Neural progenitor cell (in vitro differentiated cells): ENCODE measurements around the gene TSPAN16. TPM values are rescaled to one million over a fixed set of nuclear protein-coding genes. Genes with fewer than 3 reads are reported as not detected.

Experiments used
- DNase-seq: peaks from one replicate; pipeline ENCODE4 v3.0.0-alpha.2; 2016; ENCODE audit warnings: low spot score
- H2AFZ ChIP-seq: fragments of 200-600 bp; sonication (generic); replicated peaks from 2 replicates; pipeline ENCODE4 v1.6.1; 2016; ENCODE audit warnings: antibody characterized with exemption
- H3F3A ChIP-seq: fragments of 200-600 bp; sonication (generic); 2 replicates; pipeline ENCODE4 v1.6.1; 2016; ENCODE audit warnings: antibody characterized with exemption, low read depth
- H3K27ac ChIP-seq: fragments of 200-600 bp; sonication (generic); 2 replicates; pipeline ENCODE4 v1.5.1; 2016; ENCODE audit warnings: mild to moderate bottlenecking
- H3K27me3 ChIP-seq: fragments of 200-600 bp; sonication (generic); 2 replicates; pipeline ENCODE4 v1.6.1; 2016; ENCODE audit warnings: mild to moderate bottlenecking, moderate library complexity
- H3K36me3 ChIP-seq: fragments of 200-600 bp; sonication (generic); 2 replicates; pipeline ENCODE4 v1.5.1; 2016
- H3K4me1 ChIP-seq: fragments of 200-600 bp; sonication (generic); 2 replicates; pipeline ENCODE4 v1.6.1; 2016; ENCODE audit warnings: mixed run types
- H3K4me2 ChIP-seq: fragments of 200-600 bp; sonication (generic); 2 replicates; pipeline ENCODE4 v1.6.1; 2016
- H3K4me3 ChIP-seq: fragments of 200-600 bp; sonication (generic); 2 replicates; pipeline ENCODE4 v1.5.1; 2016
- H3K79me2 ChIP-seq: fragments of 200-600 bp; sonication (generic); 2 replicates; pipeline ENCODE4 v1.6.1; 2016; ENCODE audit warnings: low read depth
- H3K9ac ChIP-seq: fragments of 200-600 bp; sonication (generic); 2 replicates; pipeline ENCODE4 v1.6.1; 2016
- H3K9me3 ChIP-seq: fragments of 200-600 bp; sonication (generic); 2 replicates; pipeline ENCODE4 v1.5.1; 2016; ENCODE audit warnings: low read depth
- H4K20me1 ChIP-seq: fragments of 200-600 bp; sonication (generic); 2 replicates; pipeline ENCODE4 v1.6.1; 2016; ENCODE audit warnings: low read depth
- H3K27ac Mint-ChIP-seq: 3 replicates; pipeline ENCODE4 v1.8.0; 2021; ENCODE audit warnings: mixed read lengths
- H3K27me3 Mint-ChIP-seq: 2 replicates; pipeline ENCODE4 v1.8.0; 2022; ENCODE audit warnings: low read depth, mild to moderate bottlenecking, inconsistent platforms, moderate library complexity, mixed read lengths; ENCODE audit not compliant: insufficient read depth
- H3K36me3 Mint-ChIP-seq: 3 replicates; pipeline ENCODE4 v1.8.0; 2021; ENCODE audit warnings: mixed read lengths
- H3K4me1 Mint-ChIP-seq: 3 replicates; pipeline ENCODE4 v1.8.0; 2021; ENCODE audit warnings: mixed read lengths
- H3K4me3 Mint-ChIP-seq: 3 replicates; pipeline ENCODE4 v1.8.0; 2021; ENCODE audit warnings: mild to moderate bottlenecking, moderate library complexity, mixed read lengths
- H3K9me3 Mint-ChIP-seq: 3 replicates; pipeline ENCODE4 v1.8.0; 2020; ENCODE audit warnings: mixed read lengths
- CTCF ChIP-seq: fragments of 200-600 bp; sonication (generic); IDR thresholded peaks from 2 replicates; pipeline ENCODE4 v1.5.1; 2017; ENCODE audit warnings: antibody characterized with exemption, mild to moderate bottlenecking
- EZH2 ChIP-seq: fragments of 200-600 bp; sonication (generic); IDR thresholded peaks from 2 replicates; pipeline ENCODE4 v1.6.1; 2017; ENCODE audit warnings: antibody characterized with exemption, mild to moderate bottlenecking, moderate library complexity
- EZH2phosphoT487 ChIP-seq: fragments of 200-600 bp; sonication (generic); IDR thresholded peaks from 2 replicates; pipeline ENCODE4 v1.6.1; 2017; ENCODE audit warnings: antibody characterized with exemption
- total RNA-seq: library from RNA; depleted of rRNA; stranded (reverse); fragments of >200 nt; gene quantifications from 2 replicates; pipeline ENCODE4 v1.2.3, GENCODE V29; 2015; ENCODE audit warnings: low replicate concordance

Gene TSPAN16
- total RNA-seq, 1 donor from 2014 or later: not detected

- H3K79me2 ChIP-seq: no peaks in the 10 kb centered on the region
- no peak overlapping the region for H3K4me2 ChIP-seq
- Mint-ChIP-seq H3K36me3 (no peaks in the 10 kb centered on the region), H3K4me1 (peaks cover 19% of the 10 kb centered on the region), H3K27ac (no peak overlapping the region), H3K9me3 (no peaks in the 10 kb centered on the region), H3K27me3 (peaks cover 17% of the 10 kb centered on the region), H3K4me3 (no peak overlapping the region)
- H3K4me3 ChIP-seq: no peak overlapping the region
- peaks cover 59% of the 10 kb centered on the region for H3K27me3 ChIP-seq
- H3K9ac ChIP-seq: no peak overlapping the region
- no peaks in the 10 kb centered on the region for H3K36me3 ChIP-seq
- no peak for TF ChIP-seq EZH2
- no peak for TF ChIP-seq CTCF
- no peak for TF ChIP-seq EZH2phosphoT487
- peaks cover 21% of the 10 kb centered on the region for H4K20me1 ChIP-seq
- DNase-seq: no peak
- no peak overlapping the region for H2AFZ ChIP-seq
- H3K9me3 ChIP-seq: no peaks in the 10 kb centered on the region
- H3K27ac ChIP-seq: no peak overlapping the region
- peaks cover 4% of the 10 kb centered on the region for H3K4me1 ChIP-seq
- H3F3A ChIP-seq: peaks cover 11% of the 10 kb centered on the region
Measured at GRCh38 chr19:11359421-11359820, 63.5 kb downstream of the TSPAN16 start.

DNA sequence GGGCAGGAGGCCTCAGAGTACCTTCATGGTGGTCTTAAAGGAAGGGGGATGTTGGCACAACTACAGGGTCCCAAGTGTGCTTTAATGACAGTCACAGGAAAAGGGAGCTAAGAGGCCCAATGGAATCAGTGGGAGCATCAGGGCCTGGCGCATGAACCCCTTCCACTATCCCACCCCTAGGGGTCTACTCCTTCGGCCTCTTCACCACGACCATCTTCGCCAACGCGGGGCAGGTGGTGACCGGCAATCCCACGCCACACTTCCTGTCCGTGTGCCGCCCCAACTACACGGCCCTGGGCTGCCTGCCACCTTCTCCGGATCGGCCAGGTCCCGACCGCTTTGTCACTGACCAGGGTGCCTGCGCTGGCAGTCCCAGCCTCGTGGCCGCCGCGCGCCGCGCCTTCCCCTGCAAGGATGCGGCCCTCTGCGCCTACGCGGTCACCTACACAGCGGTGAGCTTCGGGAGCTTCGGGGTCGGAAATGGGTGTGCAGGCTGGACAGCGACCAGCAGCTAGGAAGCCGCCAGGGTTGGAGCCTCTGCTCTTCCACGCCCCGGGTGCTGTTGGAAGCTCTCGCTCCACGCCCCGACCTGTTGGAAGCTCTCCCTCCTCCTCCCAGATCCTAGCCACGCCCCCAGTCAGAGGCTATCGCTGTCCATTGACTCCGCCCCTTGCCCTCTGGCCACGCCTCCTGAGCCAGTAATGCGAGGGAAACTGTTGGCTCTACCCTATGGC, 65.2 kb downstream of the TSPAN16 start:
- no peak overlapping the region for H3K9ac ChIP-seq
- TF ChIP-seq EZH2 (no peak), CTCF (peak; percentile 33)
- H3K36me3 Mint-ChIP-seq: no peaks in the 10 kb centered on the region
- H3K9me3 ChIP-seq: no peaks in the 10 kb centered on the region
- no peak overlapping the region for H3K27ac Mint-ChIP-seq
- no peaks in the 10 kb centered on the region for H3K79me2 ChIP-seq
- H3K4me2 ChIP-seq: peak overlapping the region; percentile 77
- peak; percentile 97 for DNase-seq
- H3F3A ChIP-seq: peaks cover 6% of the 10 kb centered on the region
- peaks cover 16% of the 10 kb centered on the region for H3K27me3 Mint-ChIP-seq
- H3K4me1 Mint-ChIP-seq: peaks cover 13% of the 10 kb centered on the region
- peaks cover 49% of the 10 kb centered on the region for H3K27me3 ChIP-seq
- H2AFZ ChIP-seq: no peak overlapping the region
- no peak overlapping the region for H3K27ac ChIP-seq
- H3K36me3 ChIP-seq: no peaks in the 10 kb centered on the region
- peaks cover 25% of the 10 kb centered on the region for H4K20me1 ChIP-seq
- H3K4me1 ChIP-seq: peaks cover 4% of the 10 kb centered on the region
- no peaks in the 10 kb centered on the region for H3K9me3 Mint-ChIP-seq
- H3K4me3 ChIP-seq: peak overlapping the region; percentile 38
- peak overlapping the region; percentile 80 for H3K4me3 Mint-ChIP-seq

DNA sequence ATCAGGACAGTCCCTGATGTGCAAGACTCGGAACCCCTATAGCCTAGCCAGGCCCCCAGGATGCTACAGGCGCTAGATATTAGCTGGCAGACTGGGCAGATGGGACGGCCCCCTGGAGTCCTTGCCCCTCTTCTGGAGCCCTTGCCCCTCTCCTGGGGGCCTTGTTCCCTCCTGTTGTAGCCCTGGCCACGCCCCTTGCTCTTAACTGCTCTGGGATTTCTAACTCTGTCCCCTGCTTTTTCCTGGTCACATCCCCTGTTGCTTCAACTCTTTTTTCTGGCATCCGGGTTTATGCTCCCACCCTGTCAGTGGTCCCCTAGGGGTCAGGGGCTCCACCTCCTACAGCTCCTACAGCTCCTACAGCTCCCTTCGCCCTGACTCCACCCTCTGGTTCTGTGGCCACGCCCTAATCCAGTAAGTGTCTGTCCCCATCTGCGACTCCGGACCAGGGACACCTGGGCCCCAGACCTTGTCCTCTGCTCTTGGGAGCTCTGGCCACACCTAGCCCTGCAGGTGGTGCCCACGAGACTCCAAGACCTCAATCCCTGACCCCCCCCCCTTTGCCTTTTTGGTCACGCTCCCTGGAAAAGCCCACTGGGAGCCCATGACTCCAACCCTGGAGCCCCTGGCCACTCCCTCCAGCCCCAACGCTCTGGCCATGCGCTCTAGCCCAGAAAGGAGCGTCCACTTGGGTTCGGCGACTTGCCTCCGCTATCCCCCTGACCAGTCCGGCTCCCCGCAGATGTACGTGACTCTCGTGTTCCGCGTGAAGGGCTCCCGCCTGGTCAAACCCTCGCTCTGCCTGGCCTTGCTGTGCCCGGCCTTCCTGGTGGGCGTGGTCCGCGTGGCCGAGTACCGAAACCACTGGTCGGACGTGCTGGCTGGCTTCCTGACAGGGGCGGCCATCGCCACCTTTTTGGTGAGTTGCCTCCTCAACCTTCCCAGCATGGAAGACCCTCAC, 66.1 kb downstream of the TSPAN16 start:
- H3K4me3 Mint-ChIP-seq: peak overlapping the region; percentile 80
- H3K36me3 ChIP-seq: no peaks in the 10 kb centered on the region
- H3K9me3 ChIP-seq: no peaks in the 10 kb centered on the region
- H3K4me1 ChIP-seq: peaks cover 4% of the 10 kb centered on the region
- H3K36me3 Mint-ChIP-seq: no peaks in the 10 kb centered on the region
- peaks cover 11% of the 10 kb centered on the region for H3K27me3 Mint-ChIP-seq
- peaks cover 41% of the 10 kb centered on the region for H3K27me3 ChIP-seq
- H3F3A ChIP-seq: peaks cover 6% of the 10 kb centered on the region
- H3K4me2 ChIP-seq: peak overlapping the region; percentile 77
- no peak overlapping the region for H3K9ac ChIP-seq
- peak overlapping the region; percentile 38 for H3K4me3 ChIP-seq
- H2AFZ ChIP-seq: no peak overlapping the region
- TF ChIP-seq EZH2 (no peak), EZH2phosphoT487 (no peak), CTCF (no peak)
- H3K27ac ChIP-seq: no peak overlapping the region
- DNase-seq: no peak
- H3K4me1 Mint-ChIP-seq: peaks cover 10% of the 10 kb centered on the region
- no peaks in the 10 kb centered on the region for H3K9me3 Mint-ChIP-seq
- H3K79me2 ChIP-seq: no peaks in the 10 kb centered on the region
- H4K20me1 ChIP-seq: peaks cover 25% of the 10 kb centered on the region
- H3K27ac Mint-ChIP-seq: no peak overlapping the region
